HEK293 (cell line): ENCODE measurements around the gene HTR6.
"Not testable (repeated sequence)": the region's sequence is repeated elsewhere in the genome, so short reads cannot be mapped to it uniquely, and the experiment has no call there.

ENCODE experiments used
- CTCF ChIP-seq: fragments of 450-650 bp; formaldehyde crosslinking; IDR thresholded peaks from 2 replicates; pipeline ENCODE4 v1.5.1; 2016; ENCODE audit warnings: missing biosample characterization, missing genetic modification characterization
- KLF8 ChIP-seq: fragments of 450-650 bp; formaldehyde crosslinking; IDR thresholded peaks from 2 replicates; pipeline ENCODE4 v1.5.1; 2016; ENCODE audit warnings: missing biosample characterization, missing genetic modification characterization
- TCF7L2 ChIP-seq: IDR thresholded peaks from 2 replicates; pipeline ENCODE4 v1.6.1; 2011; ENCODE audit warnings: low read depth, mild to moderate bottlenecking, inconsistent platforms, low read length, moderate library complexity, borderline replicate concordance
- ZNF274 ChIP-seq, 2 experiments: fragments of 200-500 bp in 1 of 2; fragments of 450-650 bp in 1 of 2; sonication (Bioruptor generic) in 1 of 2; formaldehyde crosslinking in 1 of 2; IDR thresholded peaks; 2 replicates each; pipeline versions ENCODE4 v1.5.1 to v1.6.1; 2014 to 2016; ENCODE audit warnings: borderline replicate concordance in 1 of 2, inconsistent platforms in 1 of 2, low read length in 1 of 2, missing biosample characterization in 1 of 2, missing genetic modification characterization in 1 of 2
- ZNF707 ChIP-seq: fragments of 450-650 bp; formaldehyde crosslinking; IDR thresholded peaks from 2 replicates; pipeline ENCODE4 v1.5.1; 2016; ENCODE audit warnings: missing biosample characterization, missing genetic modification characterization

- not testable (repeated sequence) for TF ChIP-seq ZNF274 (IDR thresholded peaks at IDR 0.05; ENCODE audit: low read length); ZNF274 (tag by site-specific recombination; IDR thresholded peaks at IDR 0.05; ENCODE audit: borderline replicate concordance); CTCF (tag by site-specific recombination); ZNF707; KLF8; TCF7L2
Measured at GRCh38 chr1:19630192-19630591, 34.5 kb upstream of the HTR6 start.
